NK-92 treated with Interleukin-12 subunit alpha and Interleukin-12 subunit beta, amount 100 ng/mL, for 24 hours (cell line): Measurements from ENCODE around the gene S100A9.

Source experiments
- DNase-seq: peaks from one replicate; lab custom pipeline; 2025; lab: John Stamatoyannopoulos, UW

S100A9 gene

DNA sequence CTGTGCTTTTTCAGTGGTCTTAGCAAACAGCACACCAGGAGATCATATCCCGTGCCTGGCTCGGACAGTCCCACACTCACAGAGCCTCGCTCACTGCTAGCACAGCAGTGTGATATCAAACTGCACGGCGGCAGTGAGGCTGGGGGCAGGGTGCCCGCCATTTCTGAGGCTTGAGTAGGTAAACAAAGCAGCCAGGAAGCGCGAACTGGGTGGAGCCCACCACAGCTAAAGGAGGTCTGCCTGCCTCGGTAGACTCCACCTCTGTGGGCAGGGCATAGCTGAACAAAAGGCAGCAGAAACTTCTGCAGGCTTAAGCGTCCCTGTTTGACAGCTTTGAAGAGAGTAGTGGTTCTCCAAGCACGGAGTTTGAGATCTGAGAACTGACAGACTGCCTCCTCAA is 49.6 kb downstream of the S100A9 start:
- peak; percentile 27 for DNase-seq
